ENCODE results near the gene MEIOB. TPM values are rescaled to one million over a fixed set of nuclear protein-coding genes. Genes with fewer than 3 reads are reported as not detected.

MEIOB gene
- total RNA-seq, 1 experiment from 2014 or later: 1.3 TPM

- no peaks in the 10 kb centered on the region for H3K9me3 Mint-ChIP-seq
- Histone ChIP-seq H4K20me1 (ENCODE audit: control insufficient read depth, insufficient read depth, insufficient read length) (no peaks in the 10 kb centered on the region), H2BK120ac (ENCODE audit: low read depth, low read length, poor library complexity, severe bottlenecking) (no peak overlapping the region), H2BK15ac (ENCODE audit: low read depth, low read length) (no peak overlapping the region), H3K9me3 (ENCODE audit: control insufficient read depth, low read depth, low read length) (no peaks in the 10 kb centered on the region), H3K27ac (ENCODE audit: insufficient read length, low read depth, low read length) (no peak overlapping the region), H3K27me3 (ENCODE audit: insufficient read depth, low read length) (no peaks in the 10 kb centered on the region), H2BK20ac (ENCODE audit: low read depth, low read length, poor library complexity, severe bottlenecking) (no peak overlapping the region), H4K91ac (ENCODE audit: insufficient read length, low read depth, low read length) (no peak overlapping the region), H3T11ph (ENCODE audit: low read length) (no peak overlapping the region), H2AFZ (ENCODE audit: low read length) (no peak overlapping the region), H3K9ac (ENCODE audit: extremely low read depth, insufficient read length, low read length) (no peak overlapping the region), H3K56ac (ENCODE audit: insufficient read length, low read depth, low read length) (no peak overlapping the region), H3K4me1 (ENCODE audit: insufficient read depth, low read length) (no peaks in the 10 kb centered on the region), H3K79me2 (ENCODE audit: insufficient read depth, low read length) (no peaks in the 10 kb centered on the region), H4K8ac (replicated peaks; ENCODE audit: insufficient read length, low read depth, low read length) (no peak overlapping the region), H3K18ac (ENCODE audit: insufficient read length, low read depth, low read length) (no peak overlapping the region), H3K79me1 (ENCODE audit: insufficient read depth, low read depth, low read length, poor library complexity, severe bottlenecking) (no peaks in the 10 kb centered on the region), H2BK12ac (ENCODE audit: insufficient read length, low read depth, low read length) (no peak overlapping the region), H3K4ac (ENCODE audit: low read depth, low read length) (no peak overlapping the region), H2BK5ac (ENCODE audit: insufficient read length, low read length) (no peak overlapping the region), H4K5ac (ENCODE audit: insufficient read length, low read depth, low read length) (no peak overlapping the region), H3K23ac (ENCODE audit: insufficient read length, low read depth, low read length) (no peak overlapping the region), H3K4me2 (ENCODE audit: insufficient read depth, insufficient read length, low read length) (no peak overlapping the region), H3K23me2 (ENCODE audit: insufficient read length, low read depth, low read length, poor library complexity, severe bottlenecking) (no peaks in the 10 kb centered on the region), H3K14ac (ENCODE audit: insufficient read depth, low read length) (no peak overlapping the region), H2AK5ac (ENCODE audit: insufficient read length, low read length) (no peak overlapping the region)
- H3K4me1 Mint-ChIP-seq: no peaks in the 10 kb centered on the region
- no peak for TF ChIP-seq CTCF (conservative IDR thresholded peaks at IDR 0.05)
- no CpG with 5 or more reads among the region's 8 CpGs for WGBS (ENCODE audit: extremely low coverage, insufficient read length, low lambda C conversion rate)
- peaks cover 83% of the 10 kb centered on the region for H3K27me3 Mint-ChIP-seq (ENCODE audit: low read depth)
- peaks cover 0 to 2% (median 0%) of the 10 kb centered on the region in 3 experiments; a peak in 1 of 7 replicates for H3K36me3 Mint-ChIP-seq (ENCODE audit: insufficient read depth in 1 of 3, low read depth in 3 of 3)
- no peak overlapping the region for H3K4me3 Mint-ChIP-seq
- no peak overlapping the region for H3K27ac Mint-ChIP-seq
- DNase-seq: no peak
Observed at GRCh38 chr16:1858189-1858865, 13.6 kb downstream of the MEIOB start.

All from H9 (cell line).